SK-N-SH (cell line): Measurements from ENCODE around the gene TPST2. TPM values are rescaled to one million over a fixed set of nuclear protein-coding genes. Genes with fewer than 3 reads are reported as not detected.

Experiments
- CTCF ChIA-PET: fragments of 300-600, 350-600 bp; formaldehyde crosslinking; extraction: SDS; loops from one replicate; lab custom pipeline; 2021; lab: Yijun Ruan, JAX
- POLR2A ChIA-PET: fragments of 350-600 bp; sonication (Branson Sonifier 250); formaldehyde crosslinking; extraction: SDS; loops from one replicate; lab custom pipeline; 2020; ENCODE audit warnings: antibody characterized with exemption, inconsistent platforms; lab: Yijun Ruan, JAX
- DNase-seq: peaks from one replicate; pipeline ENCODE4 v3.0.0; 2012
- H2AFZ ChIP-seq: fragments of 200-600 bp; sonication (generic); 2 replicates; pipeline ENCODE4 v1.8.1; 2016; ENCODE audit warnings: antibody characterized with exemption, mild to moderate bottlenecking, low read depth
- H3F3A ChIP-seq: fragments of 200-600 bp; sonication (generic); replicated peaks from 2 replicates; pipeline ENCODE3; 2016; ENCODE audit warnings: antibody characterized with exemption, mild to moderate bottlenecking; ENCODE audit not compliant: insufficient read depth
- H3K27ac ChIP-seq, 2 experiments: fragments of 200-500 bp in 1 of 2; fragments of 200-600 bp in 1 of 2; sonication (Bioruptor generic) in 1 of 2; sonication (generic), shearing (Covaris generic) in 1 of 2; 2 replicates each; pipeline versions ENCODE4 v1.5.1 to v1.6.1; 2014 to 2016; ENCODE audit warnings: low read depth in 2 of 2, inconsistent platforms in 1 of 2, low read length in 1 of 2, mild to moderate bottlenecking in 1 of 2, mixed read lengths in 1 of 2
- H3K27me3 ChIP-seq: fragments of 200-600 bp; sonication (generic), shearing (Covaris generic); 2 replicates; pipeline ENCODE4 v1.6.1; 2016; ENCODE audit warnings: mixed run types; ENCODE audit not compliant: insufficient read depth
- H3K36me3 ChIP-seq, 2 experiments: fragments of 200-500 bp in 1 of 2; fragments of 200-600 bp in 1 of 2; sonication (Bioruptor generic) in 1 of 2; sonication (generic) in 1 of 2; replicated peaks in 1 of 2; 2 replicates each; pipeline versions ENCODE3 to v1.5.1; 2014 to 2016; ENCODE audit warnings: low read length in 1 of 2, mild to moderate bottlenecking in 1 of 2; ENCODE audit not compliant: insufficient read depth in 2 of 2, control insufficient read depth in 1 of 2
- H3K4me1 ChIP-seq, 2 experiments: fragments of 200-500 bp in 1 of 2; fragments of 200-600 bp in 1 of 2; sonication (Bioruptor generic) in 1 of 2; sonication (generic), shearing (Covaris generic) in 1 of 2; 2 replicates each; pipeline versions ENCODE4 v1.5.1 to v1.6.1; 2014 to 2016; ENCODE audit warnings: low read depth in 1 of 2, low read length in 1 of 2, mixed run types in 1 of 2; ENCODE audit not compliant: insufficient read depth in 2 of 2, control insufficient read depth in 1 of 2
- H3K4me2 ChIP-seq: fragments of 200-600 bp; sonication (generic), shearing (Covaris generic); 2 replicates; pipeline ENCODE4 v1.6.1; 2017; ENCODE audit warnings: mixed run types
- H3K4me3 ChIP-seq, 2 experiments: fragments of 200-500 bp in 1 of 2; fragments of 200-600 bp in 1 of 2; sonication (Bioruptor generic) in 1 of 2; sonication (generic), shearing (Covaris generic) in 1 of 2; 2 replicates each; pipeline versions ENCODE4 v1.5.1 to v1.8.1; 2014 to 2016; ENCODE audit warnings: low read depth in 2 of 2, inconsistent platforms in 1 of 2, low read length in 1 of 2, mild to moderate bottlenecking in 1 of 2, mixed read lengths in 1 of 2, moderate library complexity in 1 of 2
- H3K79me2 ChIP-seq: fragments of 200-600 bp; sonication (generic); 2 replicates; pipeline ENCODE4 v1.8.1; 2017; ENCODE audit warnings: mild to moderate bottlenecking; ENCODE audit not compliant: insufficient read depth
- H3K9ac ChIP-seq: fragments of 200-600 bp; sonication (generic); 2 replicates; pipeline ENCODE4 v1.6.1; 2017; ENCODE audit warnings: mixed run types
- H3K9me2 ChIP-seq: fragments of 200-600 bp; sonication (generic); 2 replicates; pipeline ENCODE4 v1.6.1; 2017; ENCODE audit warnings: mixed run types
- H3K9me3 ChIP-seq: fragments of 200-600 bp; sonication (generic); 2 replicates; pipeline ENCODE4 v1.6.1; 2017; ENCODE audit warnings: mixed run types, mild to moderate bottlenecking, moderate library complexity
- H4K20me1 ChIP-seq: fragments of 200-600 bp; sonication (generic); 2 replicates; pipeline ENCODE4 v1.6.1; 2017; ENCODE audit warnings: mild to moderate bottlenecking, mixed run types; ENCODE audit not compliant: insufficient read depth
- CTCF ChIP-seq: fragments of 200-600 bp; sonication (generic); IDR thresholded peaks from 2 replicates; pipeline ENCODE4 v1.6.1; 2017; ENCODE audit warnings: antibody characterized with exemption, mild to moderate bottlenecking, moderate library complexity
- ELF1 ChIP-seq: IDR thresholded peaks from 2 replicates; pipeline ENCODE4 v1.4.0; 2012
- EZH2phosphoT487 ChIP-seq: fragments of 200-600 bp; sonication (generic); IDR thresholded peaks from 2 replicates; pipeline ENCODE4 v1.6.1; 2017; ENCODE audit warnings: low read depth, mixed run types, mild to moderate bottlenecking, antibody characterized with exemption, moderate library complexity, borderline replicate concordance
- FOXJ3 ChIP-seq: sonication (generic); formaldehyde crosslinking; IDR thresholded peaks from 2 replicates; pipeline ENCODE4 v1.5.1; 2020; ENCODE audit warnings: mild to moderate bottlenecking, missing genetic modification reagents
- GABPA ChIP-seq: IDR thresholded peaks from 2 replicates; pipeline ENCODE4 v1.4.0; 2012; ENCODE audit warnings: low read depth, mild to moderate bottlenecking
- IRF3 ChIP-seq: fragments of 150-350 bp; IDR thresholded peaks from 2 replicates; pipeline ENCODE4 v1.6.1; 2016; ENCODE audit warnings: mild to moderate bottlenecking, low read depth, low read length
- NFIC ChIP-seq: IDR thresholded peaks from 2 replicates; pipeline ENCODE4 v1.4.0; 2012; ENCODE audit warnings: borderline replicate concordance
- POLR2AphosphoS5 ChIP-seq: IDR thresholded peaks from 2 replicates; pipeline ENCODE4 v1.6.1; 2012; ENCODE audit warnings: low read depth, low read length
- RCOR1 ChIP-seq: fragments of 150-350 bp; IDR thresholded peaks from 2 replicates; pipeline ENCODE4 v1.6.1; 2017; ENCODE audit warnings: antibody characterized with exemption, low read length
- RFX5 ChIP-seq: IDR thresholded peaks from 2 replicates; pipeline ENCODE4 v1.6.1; 2012; ENCODE audit warnings: mild to moderate bottlenecking, improper control_type of control experiment, low read length
- RXRA ChIP-seq: IDR thresholded peaks from 2 replicates; pipeline ENCODE4 v1.4.0; 2012; ENCODE audit warnings: low read depth, mild to moderate bottlenecking, borderline replicate concordance
- SIN3A ChIP-seq: IDR thresholded peaks from 2 replicates; pipeline ENCODE4 v1.6.1; 2012; ENCODE audit warnings: low read depth, mild to moderate bottlenecking, low read length, moderate library complexity, borderline replicate concordance
- TCF12 ChIP-seq: IDR thresholded peaks from 2 replicates; pipeline ENCODE4 v1.4.0; 2012
- TEAD4 ChIP-seq: IDR thresholded peaks from 2 replicates; pipeline ENCODE4 v1.4.0; 2012; ENCODE audit warnings: mild to moderate bottlenecking, borderline replicate concordance; ENCODE audit not compliant: insufficient read depth
- YY1 ChIP-seq: IDR thresholded peaks from 2 replicates; pipeline ENCODE4 v1.4.0; 2012; ENCODE audit warnings: low read depth, mild to moderate bottlenecking
- WGBS: methylation state at CpG from one replicate; pipeline ENCODE4 v1.1.6; 2017; ENCODE audit warnings: low lambda C conversion rate; 5-methylcytosine and 5-hydroxymethylcytosine counted together
- polyA plus RNA-seq, 3 experiments: library from polyadenylated mRNA; depleted of rRNA; stranded (reverse); fragments of >200 nt; gene quantifications; 2 replicates each; pipeline ENCODE4 v1.2.3, GENCODE V29; 2012

Gene TPST2
- polyA plus RNA-seq, 1 of the 3 experiments (the other 2 are of a cell fraction) = 58.4 TPM

- CTCF ChIA-PET = no interaction called here
- Histone ChIP-seq H3K27ac (no peak overlapping the region), H3K9ac (no peak overlapping the region), H3K79me2 (peaks cover 37% of the 10 kb centered on the region), H2AFZ (no peak overlapping the region), H3K9me2 (no peaks in the 10 kb centered on the region), H4K20me1 (no peaks in the 10 kb centered on the region), H3K27me3 (no peaks in the 10 kb centered on the region), H3F3A (peaks cover 5% of the 10 kb centered on the region), H3K36me3 (no peaks in the 10 kb centered on the region), H3K9me3 (no peaks in the 10 kb centered on the region), H3K4me3 (no peak overlapping the region), H3K4me1 (peaks cover 0 to 19% of the 10 kb centered on the region in 2 experiments; a peak in 3 of 4 replicates), H3K4me2 (no peak overlapping the region)
- TF ChIP-seq IRF3 = no peak
- POLR2A ChIA-PET = no interaction called here
- WGBS = 91% methylated on average over 7 of the region's 7 CpGs
- DNase-seq = no peak
Measured at GRCh38 chr22:26547426-26547825, 42.5 kb downstream of the TPST2 start.

GRCh38 chr22:26546282-26546681, 43.6 kb downstream of the TPST2 start:
- POLR2A ChIA-PET = no interaction called here

More at GRCh38 chr22:26546282-26546681, 43.6 kb downstream of the TPST2 start:
- H3K4me1 ChIP-seq = peaks cover 0 to 10% of the 10 kb centered on the region in 2 experiments; a peak in 3 of 4 replicates
- H3K9ac ChIP-seq = no peak overlapping the region
- 79% methylated on average over 5 of the region's 5 CpGs for WGBS
- TF ChIP-seq RCOR1 (no peak), RXRA (no peak), RFX5 (no peak), GABPA (no peak), EZH2phosphoT487 (no peak), FOXJ3 (CRISPR knock-in tag) (no peak), TEAD4 (no peak), YY1 (no peak), ELF1 (no peak), TCF12 (no peak), SIN3A (no peak), POLR2AphosphoS5 (no peak), CTCF (no peak), NFIC (no peak)
- CTCF ChIA-PET = interaction anchor here (1.1 kb wide), 1 partner anchor 10 kb away, joined by 4 read pairs; no protein-coding TSS in a partner anchor
- H3K36me3 ChIP-seq = no peaks in the 10 kb centered on the region
- no peak overlapping the region for H3K27ac ChIP-seq
- no peak overlapping the region for H3K4me3 ChIP-seq
- H3K4me2 ChIP-seq = no peak overlapping the region
- no peak for DNase-seq
- no peaks in the 10 kb centered on the region for H3K27me3 ChIP-seq
- H3K9me2 ChIP-seq = no peaks in the 10 kb centered on the region
- H3K9me3 ChIP-seq = no peaks in the 10 kb centered on the region
- no peak overlapping the region for H2AFZ ChIP-seq
- no peaks in the 10 kb centered on the region for H4K20me1 ChIP-seq
- H3K79me2 ChIP-seq = peaks cover 27% of the 10 kb centered on the region; the same call in 1 of the 2 replicates
- H3F3A ChIP-seq = peaks cover 1% of the 10 kb centered on the region
